ENCODE results near the gene DMPK. TPM values are rescaled to one million over a fixed set of nuclear protein-coding genes. Genes with fewer than 3 reads are reported as not detected.

The DMPK gene
- total and polyA plus RNA-seq, 9 of the 15 experiments (the other 6 are each of a cell fraction or from before 2014, with no cell fraction given) = 0.24 to 31.3 (median 7.3) TPM

- TF ChIP-seq MTF1 (CRISPR knock-in tag; IDR thresholded peaks at IDR 0.05; ENCODE audit: borderline replicate concordance) = no peak
- no peak for TF ChIP-seq ZNF3 (CRISPR knock-in tag; IDR thresholded peaks at IDR 0.05)
- peak; percentile 39; the same call in 1 of the 2 replicates for TF ChIP-seq ZNF175 (CRISPR knock-in tag; IDR thresholded peaks at IDR 0.05; ENCODE audit: low read depth)
- TF ChIP-seq HCFC1 (IDR thresholded peaks at IDR 0.05; ENCODE audit: low read depth, low read length) = peak; percentile 98
- no peak for TF ChIP-seq HMG20A (CRISPR knock-in tag; conservative IDR thresholded peaks at IDR 0.05)
- no peak for TF ChIP-seq SLC30A9 (CRISPR knock-in tag; IDR thresholded peaks at IDR 0.05)
- no peak for TF ChIP-seq HMG20B (CRISPR knock-in tag; IDR thresholded peaks at IDR 0.05)
- TF ChIP-seq RREB1 (CRISPR knock-in tag; IDR thresholded peaks at IDR 0.05) = no peak
- TF ChIP-seq, protein P1, sequence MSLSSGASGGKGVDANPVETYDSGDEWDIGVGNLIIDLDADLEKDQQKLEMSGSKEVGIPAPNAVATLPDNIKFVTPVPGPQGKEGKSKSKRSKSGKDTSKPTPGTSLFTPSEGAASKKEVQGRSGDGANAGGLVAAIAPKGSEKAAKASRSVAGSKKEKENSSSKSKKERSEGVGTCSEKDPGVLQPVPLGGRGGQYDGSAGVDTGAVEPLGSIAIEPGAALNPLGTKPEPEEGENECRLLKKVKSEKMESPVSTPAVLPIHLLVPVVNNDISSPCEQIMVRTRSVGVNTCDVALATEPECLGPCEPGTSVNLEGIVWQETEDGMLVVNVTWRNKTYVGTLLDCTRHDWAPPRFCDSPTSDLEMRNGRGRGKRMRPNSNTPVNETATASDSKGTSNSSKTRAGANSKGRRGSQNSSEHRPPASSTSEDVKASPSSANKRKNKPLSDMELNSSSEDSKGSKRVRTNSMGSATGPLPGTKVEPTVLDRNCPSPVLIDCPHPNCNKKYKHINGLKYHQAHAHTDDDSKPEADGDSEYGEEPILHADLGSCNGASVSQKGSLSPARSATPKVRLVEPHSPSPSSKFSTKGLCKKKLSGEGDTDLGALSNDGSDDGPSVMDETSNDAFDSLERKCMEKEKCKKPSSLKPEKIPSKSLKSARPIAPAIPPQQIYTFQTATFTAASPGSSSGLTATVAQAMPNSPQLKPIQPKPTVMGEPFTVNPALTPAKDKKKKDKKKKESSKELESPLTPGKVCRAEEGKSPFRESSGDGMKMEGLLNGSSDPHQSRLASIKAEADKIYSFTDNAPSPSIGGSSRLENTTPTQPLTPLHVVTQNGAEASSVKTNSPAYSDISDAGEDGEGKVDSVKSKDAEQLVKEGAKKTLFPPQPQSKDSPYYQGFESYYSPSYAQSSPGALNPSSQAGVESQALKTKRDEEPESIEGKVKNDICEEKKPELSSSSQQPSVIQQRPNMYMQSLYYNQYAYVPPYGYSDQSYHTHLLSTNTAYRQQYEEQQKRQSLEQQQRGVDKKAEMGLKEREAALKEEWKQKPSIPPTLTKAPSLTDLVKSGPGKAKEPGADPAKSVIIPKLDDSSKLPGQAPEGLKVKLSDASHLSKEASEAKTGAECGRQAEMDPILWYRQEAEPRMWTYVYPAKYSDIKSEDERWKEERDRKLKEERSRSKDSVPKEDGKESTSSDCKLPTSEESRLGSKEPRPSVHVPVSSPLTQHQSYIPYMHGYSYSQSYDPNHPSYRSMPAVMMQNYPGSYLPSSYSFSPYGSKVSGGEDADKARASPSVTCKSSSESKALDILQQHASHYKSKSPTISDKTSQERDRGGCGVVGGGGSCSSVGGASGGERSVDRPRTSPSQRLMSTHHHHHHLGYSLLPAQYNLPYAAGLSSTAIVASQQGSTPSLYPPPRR (CRISPR knock-in tag; IDR thresholded peaks at IDR 0.05; ENCODE audit: borderline replicate concordance) = no peak
- TF ChIP-seq BDP1 (IDR thresholded peaks at IDR 0.05; ENCODE audit: insufficient read depth, insufficient read length) = no peak
- TF ChIP-seq CC2D1A (IDR thresholded peaks at IDR 0.05) = 0 out of 2 replicates have a peak, but pooled peaks have one; percentile 11
- peak in 1 of 2 experiments; percentile 22; a peak in 1 of 4 replicates for TF ChIP-seq KDM4B (IDR thresholded peaks at IDR 0.05; ENCODE audit: borderline replicate concordance in 2 of 2, low read depth in 1 of 2)
- TF ChIP-seq ZNF586 (CRISPR knock-in tag; conservative IDR thresholded peaks at IDR 0.05) = no peak
- TF ChIP-seq SMAD1 (IDR thresholded peaks at IDR 0.05; ENCODE audit: low read depth, low read length, partially characterized antibody) = no peak
- no peak for TF ChIP-seq STAT5B (CRISPR knock-in tag; IDR thresholded peaks at IDR 0.05)
- peak; percentile 31 for TF ChIP-seq HMGN3 (IDR thresholded peaks at IDR 0.05; ENCODE audit: borderline replicate concordance, extremely low read depth, insufficient read length, low read depth, low read length)
Observed at GRCh38 chr19:45730368-45731288, 51.7 kb downstream of the DMPK start, which contains the start of gene FBXO46 (continued).

Measured in K562 (cell line).